HEK293 (cell line): ENCODE measurements around the gene LMCD1.

Source experiments
- CTCF ChIA-PET: fragments of 350-600 bp; formaldehyde crosslinking; extraction: SDS; loops from one replicate; lab custom pipeline; 2021; ENCODE audit warnings: antibody characterized with exemption; lab: Yijun Ruan, JAX
- POLR2A ChIA-PET: fragments of 300-600 bp; formaldehyde crosslinking; extraction: SDS; loops from one replicate; lab custom pipeline; 2020; ENCODE audit warnings: antibody characterized with exemption, inconsistent platforms; lab: Yijun Ruan, JAX
- H3K27ac ChIP-seq: fragments of 200-500 bp; sonication (Bioruptor generic); 2 replicates; pipeline ENCODE4 v1.5.1; 2014; ENCODE audit warnings: low read depth, low read length, control low read depth, inconsistent platforms; ENCODE audit errors: extremely low read depth
- H3K36me3 ChIP-seq, 2 experiments: fragments of 200-500 bp in 1 of 2; sonication (Bioruptor generic) in 1 of 2; 1 replicate in 1 of 2; 2 replicates in 1 of 2; pipeline ENCODE4 v1.5.1; 2014 to 2017; ENCODE audit warnings: inconsistent platforms in 2 of 2, low read length in 2 of 2; ENCODE audit not compliant: control insufficient read depth in 2 of 2, insufficient read depth in 1 of 2
- H3K4me1 ChIP-seq: fragments of 200-500 bp; sonication (Bioruptor generic); 2 replicates; pipeline ENCODE4 v1.5.1; 2014; ENCODE audit warnings: mild to moderate bottlenecking, low read length, inconsistent platforms; ENCODE audit not compliant: control insufficient read depth, insufficient read depth
- H3K4me3 ChIP-seq: 2 replicates; pipeline ENCODE4 v1.5.1; 2011; ENCODE audit warnings: low read depth, mild to moderate bottlenecking, control low read depth, low read length, moderate library complexity
- H3K9me3 ChIP-seq: fragments of 200-500 bp; sonication (Bioruptor generic); 2 replicates; pipeline ENCODE4 v1.5.1; 2014; ENCODE audit warnings: low read depth, low read length, inconsistent platforms; ENCODE audit not compliant: control insufficient read depth, insufficient read depth
- ELK4 ChIP-seq: IDR thresholded peaks from 2 replicates; pipeline ENCODE4 v1.6.1; 2011; ENCODE audit warnings: mild to moderate bottlenecking, low read depth, low read length, borderline replicate concordance
- FEZF1 ChIP-seq: fragments of 450-650 bp; formaldehyde crosslinking; IDR thresholded peaks from 2 replicates; pipeline ENCODE4 v1.5.1; 2016; ENCODE audit warnings: missing biosample characterization, missing genetic modification characterization
- GFI1B ChIP-seq: fragments of 450-650 bp; formaldehyde crosslinking; IDR thresholded peaks from 2 replicates; pipeline ENCODE4 v1.5.1; 2016; ENCODE audit warnings: missing biosample characterization, missing genetic modification characterization
- HOXC10 ChIP-seq: sonication (generic); formaldehyde crosslinking; IDR thresholded peaks from 2 replicates; pipeline ENCODE4 v1.8.1; 2023; ENCODE audit warnings: mild to moderate bottlenecking, missing genetic modification reagents
- KLF8 ChIP-seq: fragments of 450-650 bp; formaldehyde crosslinking; IDR thresholded peaks from 2 replicates; pipeline ENCODE4 v1.5.1; 2016; ENCODE audit warnings: missing biosample characterization, missing genetic modification characterization
- TSHZ1 ChIP-seq: fragments of 450-650 bp; formaldehyde crosslinking; IDR thresholded peaks from 2 replicates; pipeline ENCODE4 v1.5.1; 2016; ENCODE audit warnings: missing biosample characterization, missing genetic modification characterization, borderline replicate concordance
- ZBTB10 ChIP-seq: fragments of 450-650 bp; formaldehyde crosslinking; IDR thresholded peaks from 2 replicates; pipeline ENCODE4 v1.5.1; 2016; ENCODE audit warnings: missing biosample characterization, missing genetic modification characterization
- ZFP41 ChIP-seq: fragments of 450-650 bp; formaldehyde crosslinking; IDR thresholded peaks from 2 replicates; pipeline ENCODE4 v1.5.1; 2016; ENCODE audit warnings: missing biosample characterization, missing genetic modification characterization, borderline replicate concordance
- ZNF121 ChIP-seq: fragments of 450-650 bp; formaldehyde crosslinking; IDR thresholded peaks from 2 replicates; pipeline ENCODE4 v1.5.1; 2016; ENCODE audit warnings: missing biosample characterization, missing genetic modification characterization
- ZNF19 ChIP-seq: fragments of 450-650 bp; formaldehyde crosslinking; IDR thresholded peaks from 2 replicates; pipeline ENCODE4; 2016; ENCODE audit warnings: missing biosample characterization, missing genetic modification characterization, low read depth
- ZNF202 ChIP-seq: fragments of 450-650 bp; formaldehyde crosslinking; IDR thresholded peaks from 2 replicates; pipeline ENCODE4 v1.5.1; 2016; ENCODE audit warnings: missing biosample characterization, missing genetic modification characterization, borderline replicate concordance
- ZNF24 ChIP-seq: fragments of 450-650 bp; formaldehyde crosslinking; IDR thresholded peaks from 2 replicates; pipeline ENCODE4 v1.5.1; 2016; ENCODE audit warnings: missing biosample characterization, missing genetic modification characterization
- ZNF266 ChIP-seq: fragments of 450-650 bp; formaldehyde crosslinking; IDR thresholded peaks from 2 replicates; pipeline ENCODE4 v1.5.1; 2016; ENCODE audit warnings: missing biosample characterization, missing genetic modification characterization, low read depth
- ZNF449 ChIP-seq: fragments of 450-650 bp; formaldehyde crosslinking; IDR thresholded peaks from 2 replicates; pipeline ENCODE4 v1.5.1; 2017; ENCODE audit warnings: missing biosample characterization, mild to moderate bottlenecking, missing genetic modification characterization, moderate library complexity
- ZNF585B ChIP-seq: fragments of 450-650 bp; formaldehyde crosslinking; IDR thresholded peaks from 2 replicates; pipeline ENCODE4 v1.5.1; 2016; ENCODE audit warnings: missing biosample characterization, missing genetic modification characterization
- ZNF626 ChIP-seq: fragments of 450-650 bp; sonication (Bioruptor Pico); formaldehyde crosslinking; IDR thresholded peaks from 2 replicates; pipeline ENCODE4 v1.5.1; 2018; ENCODE audit warnings: missing biosample characterization, missing genetic modification characterization, inconsistent platforms
- TF ChIP-seq, protein P1 (sequence below): fragments of 450-650 bp; formaldehyde crosslinking; IDR thresholded peaks from 2 replicates; pipeline ENCODE4 v1.5.1; 2016; ENCODE audit warnings: missing biosample characterization, missing genetic modification characterization, low read depth
- TF ChIP-seq, protein P2 (sequence below): fragments of 450-650 bp; formaldehyde crosslinking; IDR thresholded peaks from 2 replicates; pipeline ENCODE4 v1.5.1; 2016; ENCODE audit warnings: missing biosample characterization, missing genetic modification characterization

Gene LMCD1

DNA sequence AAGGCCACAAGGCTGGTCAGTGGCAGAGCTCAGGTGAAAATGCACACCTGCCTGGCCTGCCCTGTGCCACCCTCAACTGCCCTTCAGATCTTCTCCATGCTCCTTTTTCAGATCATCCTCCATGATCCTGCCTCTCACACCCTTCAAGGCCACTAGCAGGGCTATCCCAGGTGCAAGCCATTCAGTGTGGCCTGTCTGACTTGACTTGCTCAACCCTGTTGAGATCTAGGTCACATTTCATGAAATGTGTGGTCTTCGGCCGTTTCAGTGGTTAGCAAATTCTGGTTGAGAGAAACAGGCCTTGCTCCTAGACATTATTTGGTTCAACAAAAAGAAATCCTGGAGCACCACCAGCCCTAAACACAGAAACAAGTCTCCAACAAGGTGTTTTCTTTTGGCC is 26.6 kb upstream of the LMCD1 start (continued):
- no peak for TF ChIP-seq ZNF626
- TF ChIP-seq, all 188 proteins: peak for 0

DNA sequence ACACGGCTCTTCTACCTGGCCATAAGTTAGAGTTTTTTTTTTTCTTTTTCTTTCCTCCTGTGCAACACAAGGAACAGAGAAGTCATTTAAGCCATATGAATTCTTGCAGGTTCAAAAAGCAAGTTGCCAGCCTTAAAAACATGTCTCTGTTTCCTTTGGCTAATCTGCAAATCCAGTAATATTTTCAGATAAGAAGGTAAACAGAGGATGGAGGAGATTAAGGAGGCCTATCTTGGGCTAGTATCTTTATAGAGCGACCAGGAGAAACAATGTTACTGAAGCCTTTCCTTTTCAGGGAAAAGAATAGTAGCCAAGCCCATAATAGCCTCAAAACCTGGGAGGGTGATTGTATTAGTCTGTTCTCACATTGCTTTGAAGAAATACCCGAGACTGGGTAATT is 20.9 kb upstream of the LMCD1 start:
- TF ChIP-seq ZFP41 (tag by site-specific recombination) (no peak), FEZF1 (no peak), ZNF449 (tag by site-specific recombination) (no peak), ZNF24 (tag by site-specific recombination) (no peak), ZNF266 (tag by site-specific recombination) (no peak), ZNF19 (tag by site-specific recombination) (no peak), KLF8 (tag by site-specific recombination) (no peak), ZBTB10 (tag by site-specific recombination) (no peak), GFI1B (tag by site-specific recombination) (no peak), ELK4 (no peak), TSHZ1 (tag by site-specific recombination) (no peak), ZNF585B (no peak), ZNF121 (tag by site-specific recombination) (no peak), HOXC10 (CRISPR knock-in tag) (no peak), ZNF202 (tag by site-specific recombination) (no peak)
- TF ChIP-seq, protein P1, sequence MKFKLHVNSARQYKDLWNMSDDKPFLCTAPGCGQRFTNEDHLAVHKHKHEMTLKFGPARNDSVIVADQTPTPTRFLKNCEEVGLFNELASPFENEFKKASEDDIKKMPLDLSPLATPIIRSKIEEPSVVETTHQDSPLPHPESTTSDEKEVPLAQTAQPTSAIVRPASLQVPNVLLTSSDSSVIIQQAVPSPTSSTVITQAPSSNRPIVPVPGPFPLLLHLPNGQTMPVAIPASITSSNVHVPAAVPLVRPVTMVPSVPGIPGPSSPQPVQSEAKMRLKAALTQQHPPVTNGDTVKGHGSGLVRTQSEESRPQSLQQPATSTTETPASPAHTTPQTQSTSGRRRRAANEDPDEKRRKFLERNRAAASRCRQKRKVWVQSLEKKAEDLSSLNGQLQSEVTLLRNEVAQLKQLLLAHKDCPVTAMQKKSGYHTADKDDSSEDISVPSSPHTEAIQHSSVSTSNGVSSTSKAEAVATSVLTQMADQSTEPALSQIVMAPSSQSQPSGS (tag by site-specific recombination): no peak
- TF ChIP-seq, protein P2, sequence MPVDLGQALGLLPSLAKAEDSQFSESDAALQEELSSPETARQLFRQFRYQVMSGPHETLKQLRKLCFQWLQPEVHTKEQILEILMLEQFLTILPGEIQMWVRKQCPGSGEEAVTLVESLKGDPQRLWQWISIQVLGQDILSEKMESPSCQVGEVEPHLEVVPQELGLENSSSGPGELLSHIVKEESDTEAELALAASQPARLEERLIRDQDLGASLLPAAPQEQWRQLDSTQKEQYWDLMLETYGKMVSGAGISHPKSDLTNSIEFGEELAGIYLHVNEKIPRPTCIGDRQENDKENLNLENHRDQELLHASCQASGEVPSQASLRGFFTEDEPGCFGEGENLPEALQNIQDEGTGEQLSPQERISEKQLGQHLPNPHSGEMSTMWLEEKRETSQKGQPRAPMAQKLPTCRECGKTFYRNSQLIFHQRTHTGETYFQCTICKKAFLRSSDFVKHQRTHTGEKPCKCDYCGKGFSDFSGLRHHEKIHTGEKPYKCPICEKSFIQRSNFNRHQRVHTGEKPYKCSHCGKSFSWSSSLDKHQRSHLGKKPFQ: no peak
- H3K36me3 ChIP-seq: no peaks in the 10 kb centered on the region
- CTCF ChIA-PET: interaction anchor here (0.6 to 0.7 kb wide), 2 partner anchors 14 to 100 kb away, joined by 3 to 8 read pairs; no protein-coding TSS in a partner anchor
- H3K4me3 ChIP-seq: no peak overlapping the region
- H3K27ac ChIP-seq: no peak overlapping the region
- POLR2A ChIA-PET: no interaction called here
- H3K9me3 ChIP-seq: no peaks in the 10 kb centered on the region
- H3K4me1 ChIP-seq: peaks cover 6% of the 10 kb centered on the region
